HG02870 (cell line): ENCODE measurements around the gene CFDP1.

Experiments used
- ATAC-seq: cut with Tn5 transposase; IDR thresholded peaks from one replicate; pipeline ENCODE4 v1.9.1; 2021; ENCODE audit warnings: mild to moderate bottlenecking, moderate library complexity; ENCODE audit not compliant: unreplicated experiment

Gene CFDP1

GRCh38 chr16:75377729-75378386 is 55.4 kb downstream of the CFDP1 start:
- no peak for ATAC-seq

- no peak for ATAC-seq
These were observed 56.7 kb downstream of the CFDP1 start for GRCh38 chr16:75376475-75377161.

- ATAC-seq, result no peak
These were observed 58.9 kb downstream of the CFDP1 start for GRCh38 chr16:75374388-75374787.

- no peak for ATAC-seq
These were observed 61.0 kb downstream of the CFDP1 start for GRCh38 chr16:75372236-75372856.

GRCh38 chr16:75371171-75371570 is 62.1 kb downstream of the CFDP1 start:
- ATAC-seq, result no peak

GRCh38 chr16:75364286-75364791 is 69.0 kb downstream of the CFDP1 start:
- no peak for ATAC-seq

- ATAC-seq, result no peak
These were observed 70.5 kb downstream of the CFDP1 start for GRCh38 chr16:75362846-75363245.

- ATAC-seq, result no peak
These were observed 71.4 kb downstream of the CFDP1 start for GRCh38 chr16:75361936-75362335.

GRCh38 chr16:75354170-75354569 is 79.1 kb downstream of the CFDP1 start:
- ATAC-seq, result no peak

- ATAC-seq, result no peak
These were observed 82.1 kb downstream of the CFDP1 start for GRCh38 chr16:75351183-75351582.

GRCh38 chr16:75345711-75346110 is 87.6 kb downstream of the CFDP1 start:
- ATAC-seq, result no peak

GRCh38 chr16:75343941-75344340 is 89.4 kb downstream of the CFDP1 start:
- ATAC-seq, result no peak

- no peak for ATAC-seq
These were observed 90.0 kb downstream of the CFDP1 start for GRCh38 chr16:75343286-75343685.

- no peak for ATAC-seq
These were observed 90.9 kb downstream of the CFDP1 start for GRCh38 chr16:75342308-75342811.

GRCh38 chr16:75341564-75342307 is 91.6 kb downstream of the CFDP1 start:
- no peak for ATAC-seq

- ATAC-seq, result no peak
These were observed 92.4 kb downstream of the CFDP1 start for GRCh38 chr16:75340741-75341491.

GRCh38 chr16:75337430-75337829 is 95.9 kb downstream of the CFDP1 start:
- no peak for ATAC-seq

GRCh38 chr16:75336521-75336920 is 96.8 kb downstream of the CFDP1 start:
- no peak for ATAC-seq

GRCh38 chr16:75333721-75334163 is 99.6 kb downstream of the CFDP1 start:
- ATAC-seq, result no peak

GRCh38 chr16:75329943-75330342 is 103.4 kb downstream of the CFDP1 start:
- ATAC-seq, result no peak
